ENCODE data around the gene CTDSPL.

- TF ChIP-seq POLR2A (IDR thresholded peaks at IDR 0.05) (no peak), CTCF (IDR thresholded peaks at IDR 0.05) (no peak)
Observed at GRCh38 chr3:37899711-37900306, 38.1 kb downstream of the CTDSPL start.

Data from prostate gland (tissue), 2 donors.